HepG2 (cell line): Measurements from ENCODE around the gene PGM5. TPM values are rescaled to one million over a fixed set of nuclear protein-coding genes. Genes with fewer than 3 reads are reported as not detected.

Experiments
- BCL6 ChIP-seq: IDR thresholded peaks from 2 replicates; pipeline ENCODE4 v1.6.1; 2016; ENCODE audit warnings: missing genetic modification reagents, missing compliant biosample characterization
- ESRRA ChIP-seq: sonication (generic); formaldehyde crosslinking; IDR thresholded peaks from 2 replicates; pipeline ENCODE4 v1.5.1; 2020; ENCODE audit warnings: mild to moderate bottlenecking, low read depth, missing genetic modification reagents
- FOXP1 ChIP-seq, 2 experiments: fragments of 450-650 bp in 1 of 2; IDR thresholded peaks; 2 replicates each; pipeline ENCODE4 v1.6.1; 2017 to 2018; ENCODE audit warnings: antibody characterized with exemption in 1 of 2
- FOXP4 ChIP-seq: sonication (generic); formaldehyde crosslinking; IDR thresholded peaks from 2 replicates; pipeline ENCODE4 v1.4.0; 2020; ENCODE audit warnings: missing genetic modification reagents
- GABPA ChIP-seq, 2 experiments: IDR thresholded peaks; 2 replicates each; pipeline ENCODE4 v1.6.1; 2011 to 2016; ENCODE audit warnings: low read depth in 2 of 2, low read length in 1 of 2, missing biosample characterization in 1 of 2, missing genetic modification characterization in 1 of 2
- GABPB1 ChIP-seq: IDR thresholded peaks from 2 replicates; pipeline ENCODE4 v1.6.1; 2016; ENCODE audit warnings: mild to moderate bottlenecking, missing genetic modification reagents, moderate library complexity, missing compliant biosample characterization
- KDM2A ChIP-seq: sonication (generic); formaldehyde crosslinking; IDR thresholded peaks from 2 replicates; pipeline ENCODE4 v1.4.0; 2020; ENCODE audit warnings: low read depth, missing genetic modification reagents, borderline replicate concordance
- MED1 ChIP-seq: sonication (generic); formaldehyde crosslinking; IDR thresholded peaks from 2 replicates; pipeline ENCODE4 v1.4.0; 2020; ENCODE audit warnings: missing genetic modification reagents
- MXD4 ChIP-seq: IDR thresholded peaks from 2 replicates; pipeline ENCODE4 v1.6.1; 2016; ENCODE audit warnings: mild to moderate bottlenecking, missing biosample characterization, missing genetic modification reagents
- NFE2L2 ChIP-seq: fragments of 150-350 bp; IDR thresholded peaks from 2 replicates; pipeline ENCODE4 v1.6.1; 2014; ENCODE audit warnings: low read length
- RNF2 ChIP-seq: fragments of 450-650 bp; conservative IDR thresholded peaks from 2 replicates; pipeline ENCODE4 v1.6.1; 2016; ENCODE audit warnings: low read depth
- RXRA ChIP-seq: sonication (generic); formaldehyde crosslinking; IDR thresholded peaks from 2 replicates; pipeline ENCODE4 v1.5.1; 2020; ENCODE audit warnings: missing genetic modification reagents
- THRA ChIP-seq: sonication (generic); formaldehyde crosslinking; IDR thresholded peaks from 2 replicates; pipeline ENCODE4 v1.4.0; 2020; ENCODE audit warnings: missing genetic modification reagents, borderline replicate concordance
- U2AF1 ChIP-seq: fragments of 200-400 bp; formaldehyde crosslinking; optimal IDR thresholded peaks from 2 replicates; pipeline ENCODE3; 2017; ENCODE audit warnings: mild to moderate bottlenecking, low read depth, low read length
- UBTF ChIP-seq: sonication (generic); formaldehyde crosslinking; IDR thresholded peaks from 2 replicates; pipeline ENCODE4 v1.4.0; 2020; ENCODE audit warnings: mild to moderate bottlenecking, missing genetic modification reagents
- ZNF292 ChIP-seq: sonication (generic); formaldehyde crosslinking; IDR thresholded peaks from 2 replicates; pipeline ENCODE4 v1.8.1; 2022; ENCODE audit warnings: mild to moderate bottlenecking, low read depth, missing genetic modification reagents, borderline replicate concordance
- ZNF331 ChIP-seq: sonication (generic); formaldehyde crosslinking; IDR thresholded peaks from 2 replicates; pipeline ENCODE4 v1.4.0; 2020; ENCODE audit warnings: missing genetic modification reagents
- ZNF609 ChIP-seq: sonication (generic); formaldehyde crosslinking; IDR thresholded peaks from 2 replicates; pipeline ENCODE4 v1.4.0; 2020; ENCODE audit warnings: mild to moderate bottlenecking, missing genetic modification reagents, borderline replicate concordance
- ZNF644 ChIP-seq: IDR thresholded peaks from 2 replicates; pipeline ENCODE4 v1.6.1; 2016; ENCODE audit warnings: low read depth
- polyA plus RNA-seq, 8 experiments: library from polyadenylated mRNA; depleted of rRNA in 3 of 8; stranded (reverse) in 7 of 8; unstranded in 1 of 8; fragments of >200 nt; fragmentation: Illumina TruSeq in 4 of 8; extraction: Trizol in 4 of 8; gene quantifications; 2 replicates each; pipeline versions ENCODE4 v1.2.1 to v1.2.3, GENCODE V29; 2011 to 2016; ENCODE audit warnings: low read depth in 4 of 8, missing spikeins in 1 of 8, mixed read lengths in 1 of 8; ENCODE audit not compliant: insufficient read depth in 1 of 8
- total RNA-seq, 5 experiments: library from RNA; depleted of rRNA; stranded (reverse); fragments of >200 nt; fragmentation: Illumina TruSeq; extraction: Trizol; gene quantifications; 2 replicates each; pipeline ENCODE4 v1.2.3, GENCODE V29; 2016; ENCODE audit warnings: low read depth in 1 of 5

PGM5 gene
- total and polyA plus RNA-seq, 2 of the 13 experiments (the other 11 are each of a cell fraction or from before 2014, with no cell fraction given): not detected

- 0 out of 2 replicates have a peak, but pooled peaks have one; percentile 23 for TF ChIP-seq UBTF (CRISPR knock-in tag)
- TF ChIP-seq THRA (CRISPR knock-in tag): peak; percentile 58; the same call in 1 of the 2 replicates
- peak; percentile 99 for TF ChIP-seq ZNF644 (CRISPR knock-in tag)
- 0 out of 2 replicates have a peak, but pooled peaks have one; percentile 45 for TF ChIP-seq RNF2
- TF ChIP-seq MED1: peak; percentile 28; the same call in 1 of the 2 replicates
- peak; percentile 35; the same call in 1 of the 2 replicates for TF ChIP-seq NFE2L2
- TF ChIP-seq FOXP1 (IDR thresholded peaks at IDR 0.05): no peak
- peak; percentile 35; the same call in 1 of the 2 replicates for TF ChIP-seq FOXP1 (CRISPR knock-in tag; IDR thresholded peaks at IDR 0.05)
- TF ChIP-seq GABPA (IDR thresholded peaks at IDR 0.05; ENCODE audit: low read depth, low read length): peak; percentile 33; the same call in 1 of the 2 replicates
- peak; percentile 83 for TF ChIP-seq GABPA (CRISPR knock-in tag; IDR thresholded peaks at IDR 0.05; ENCODE audit: low read depth)
- TF ChIP-seq U2AF1: no peak
- TF ChIP-seq RXRA (CRISPR knock-in tag): peak; percentile 41; the same call in 1 of the 2 replicates
- 0 out of 2 replicates have a peak, but pooled peaks have one; percentile 26 for TF ChIP-seq BCL6
- no peak for TF ChIP-seq KDM2A
- peak; percentile 41; the same call in 1 of the 2 replicates for TF ChIP-seq ZNF292 (CRISPR knock-in tag)
- 0 out of 2 replicates have a peak, but pooled peaks have one; percentile 31 for TF ChIP-seq ESRRA (CRISPR knock-in tag)
- 0 out of 2 replicates have a peak, but pooled peaks have one; percentile 43 for TF ChIP-seq ZNF331 (CRISPR knock-in tag)
- 0 out of 2 replicates have a peak, but pooled peaks have one; percentile 17 for TF ChIP-seq FOXP4 (CRISPR knock-in tag)
- TF ChIP-seq ZNF609 (CRISPR knock-in tag): peak; percentile 24; the same call in 1 of the 2 replicates
- peak; percentile 83 for TF ChIP-seq GABPB1 (CRISPR knock-in tag)
- 0 out of 2 replicates have a peak, but pooled peaks have one; percentile 35 for TF ChIP-seq MXD4 (CRISPR knock-in tag)
Measured at GRCh38 chr9:68530618-68531017, 174.2 kb downstream of the PGM5 start (continued).
